ENCODE results near the gene PIGQ.

DNA sequence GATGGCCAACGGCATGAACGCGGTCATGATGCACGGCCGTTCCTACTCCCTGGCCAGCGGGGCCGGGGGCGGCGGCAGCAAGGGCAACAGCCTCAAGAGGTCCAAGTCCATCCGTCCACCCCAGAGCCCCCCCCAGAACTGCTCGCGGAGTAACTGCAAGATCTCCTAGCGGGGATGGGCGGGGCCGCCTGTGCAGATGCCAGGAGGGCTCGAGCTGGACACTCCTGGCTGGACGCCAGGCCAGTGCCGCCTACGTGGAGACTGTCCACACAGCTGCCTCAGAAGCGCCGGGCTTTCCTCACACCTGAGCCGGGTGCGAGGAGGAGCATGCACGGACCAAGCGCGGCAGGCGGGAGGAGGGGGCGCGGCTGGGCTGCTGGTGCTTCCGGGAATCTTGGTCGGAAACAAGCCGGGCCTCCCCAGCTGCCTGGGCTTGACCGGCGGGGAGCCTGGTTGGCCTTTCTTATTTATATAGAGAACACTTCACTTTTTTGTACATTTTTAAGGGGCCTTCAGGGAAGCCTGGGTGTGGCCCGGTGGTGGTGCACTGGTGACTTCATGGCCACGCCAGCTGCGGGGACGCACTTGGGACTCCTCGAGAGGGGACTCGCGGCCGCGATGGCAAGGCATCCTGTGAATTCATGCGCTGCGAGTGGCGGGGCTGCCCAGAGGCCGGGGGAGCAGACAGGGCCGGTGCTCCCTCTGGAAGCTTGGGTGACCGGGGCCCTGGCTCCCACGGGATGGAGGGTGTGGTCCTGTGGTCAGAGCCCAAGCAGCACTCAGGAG, 57.9 kb downstream of the PIGQ start:
- TF ChIP-seq ZNF274 (IDR thresholded peaks at IDR 0.05; ENCODE audit: low read depth, low read length) (no peak), YY1 (IDR thresholded peaks at IDR 0.05; ENCODE audit: insufficient read depth, insufficient read length) (no peak), SUZ12 (IDR thresholded peaks at IDR 0.05; ENCODE audit: extremely low read depth, insufficient read depth, insufficient read length) (no peak)

Data from NT2/D1 (cell line).